H1 (cell line): Measurements from ENCODE around the gene TET2. TPM values are rescaled to one million over a fixed set of nuclear protein-coding genes. Genes with fewer than 3 reads are reported as not detected.

ENCODE experiments used
- CTCF ChIA-PET: fragments of 300-600 bp; sonication (Branson Sonifier 250); formaldehyde crosslinking; loops from one replicate; lab custom pipeline; 2021; ENCODE audit not compliant: partially characterized antibody; lab: Charles Lee
- POLR2A ChIA-PET: fragments of 300-600 bp; sonication (Branson Sonifier 250); formaldehyde crosslinking; loops from one replicate; lab custom pipeline; 2021; ENCODE audit warnings: inconsistent platforms; ENCODE audit not compliant: partially characterized antibody; lab: Charles Lee
- DNase-seq, 2 experiments: peaks; one replicate each; pipeline versions ENCODE4 v3.0.0 to v3.0.0-alpha.2; 2010 to 2022; ENCODE audit warnings: low spot score in 2 of 2, low read depth in 1 of 2, mixed read lengths in 1 of 2
- FAIRE-seq: peaks from 2 replicates; lab custom pipeline; 2011; peaks lifted over from hg19 to GRCh38; lab: Jason Lieb, UNC
- H2AFZ ChIP-seq: 2 replicates; pipeline ENCODE4 v1.8.1; 2012; ENCODE audit warnings: low read length, inconsistent platforms
- H2AK5ac ChIP-seq: 2 replicates; pipeline ENCODE4 v1.6.1; 2013; ENCODE audit warnings: low read depth, low read length
- H2BK120ac ChIP-seq: replicated peaks from 2 replicates; pipeline ENCODE3; 2013; ENCODE audit warnings: low read depth, low read length, inconsistent platforms
- H2BK12ac ChIP-seq: 2 replicates; pipeline ENCODE4 v1.6.1; 2013; ENCODE audit warnings: low read depth, low read length
- H2BK15ac ChIP-seq: 2 replicates; pipeline ENCODE4 v1.6.1; 2013; ENCODE audit warnings: low read length
- H2BK20ac ChIP-seq: 2 replicates; pipeline ENCODE4 v1.6.1; 2013; ENCODE audit warnings: low read length
- H2BK5ac ChIP-seq: 2 replicates; pipeline ENCODE4 v1.6.1; 2013; ENCODE audit warnings: low read depth, low read length
- H3K14ac ChIP-seq: 2 replicates; pipeline ENCODE4 v1.6.1; 2013; ENCODE audit warnings: inconsistent platforms; ENCODE audit not compliant: insufficient read length
- H3K18ac ChIP-seq: 2 replicates; pipeline ENCODE4 v1.6.1; 2013; ENCODE audit warnings: low read length; ENCODE audit errors: extremely low read depth
- H3K23ac ChIP-seq: 2 replicates; pipeline ENCODE4 v1.6.1; 2013; ENCODE audit warnings: inconsistent platforms; ENCODE audit not compliant: insufficient read length
- H3K23me2 ChIP-seq: 2 replicates; pipeline ENCODE4 v1.6.1; 2013; ENCODE audit warnings: low read depth, low read length
- H3K27ac ChIP-seq: 2 replicates; pipeline ENCODE4 v1.6.1; 2011; ENCODE audit warnings: low read depth, low read length, inconsistent platforms
- H3K27me3 ChIP-seq, 4 experiments: replicated peaks in 1 of 4; 1 replicate in 1 of 4; 2 replicates in 3 of 4; pipeline versions ENCODE4 v1.6.1 to v1.8.1; 2011 to 2013; ENCODE audit warnings: low read length in 3 of 4, mild to moderate bottlenecking in 3 of 4, inconsistent platforms in 2 of 4, mixed read lengths in 2 of 4, moderate library complexity in 1 of 4; ENCODE audit not compliant: control insufficient read depth in 3 of 4, insufficient read depth in 3 of 4; ENCODE audit errors: extremely low read depth in 1 of 4
- H3K36me3 ChIP-seq, 4 experiments: 2 replicates each; pipeline versions ENCODE4 v1.6.1 to v1.8.1; 2011 to 2013; ENCODE audit warnings: mild to moderate bottlenecking in 4 of 4, low read length in 3 of 4, moderate library complexity in 2 of 4, control low read depth in 1 of 4, inconsistent platforms in 1 of 4; ENCODE audit not compliant: insufficient read depth in 4 of 4, control insufficient read depth in 2 of 4
- H3K4ac ChIP-seq: replicated peaks from 2 replicates; pipeline ENCODE3; 2013; ENCODE audit warnings: low read length, low read depth, mixed read lengths, inconsistent platforms; ENCODE audit not compliant: insufficient read length
- H3K4me1 ChIP-seq, 4 experiments: replicated peaks in 1 of 4; 1 replicate in 1 of 4; 2 replicates in 3 of 4; pipeline versions ENCODE4 v1.6.1 to v1.8.1; 2011 to 2013; ENCODE audit warnings: low read length in 3 of 4, inconsistent platforms in 2 of 4, mixed read lengths in 1 of 4; ENCODE audit not compliant: insufficient read depth in 4 of 4, control insufficient read depth in 3 of 4
- H3K4me2 ChIP-seq, 2 experiments: 2 replicates each; pipeline versions ENCODE4 v1.6.1 to v1.8.1; 2011 to 2013; ENCODE audit warnings: low read depth in 2 of 2, low read length in 2 of 2, control low read depth in 1 of 2, inconsistent platforms in 1 of 2, mild to moderate bottlenecking in 1 of 2; ENCODE audit not compliant: insufficient read depth in 1 of 2
- H3K4me3 ChIP-seq, 4 experiments: fragments of 200-600, 300-600 bp in 1 of 4; sonication (generic), shearing (Covaris generic), sonication (Bioruptor Twin) in 1 of 4; 2 replicates each; pipeline versions ENCODE4 v1.5.1 to v1.8.1; 2011 to 2016; ENCODE audit warnings: low read length in 4 of 4, low read depth in 3 of 4, control low read depth in 2 of 4, inconsistent platforms in 2 of 4, mild to moderate bottlenecking in 2 of 4, mixed read lengths in 1 of 4, moderate library complexity in 1 of 4; ENCODE audit not compliant: insufficient read depth in 2 of 4; ENCODE audit errors: extremely low read depth in 1 of 4
- H3K56ac ChIP-seq: replicated peaks from 2 replicates; pipeline ENCODE3; 2013; ENCODE audit warnings: low read depth, mild to moderate bottlenecking, mixed read lengths, low read length, inconsistent platforms; ENCODE audit not compliant: insufficient read length
- H3K79me1 ChIP-seq: 2 replicates; pipeline ENCODE4 v1.6.1; 2013; ENCODE audit warnings: low read depth, low read length, control low read depth
- H3K79me2 ChIP-seq, 2 experiments: 2 replicates each; pipeline versions ENCODE4 v1.6.1 to v1.8.1; 2012 to 2013; ENCODE audit warnings: low read length in 2 of 2, mild to moderate bottlenecking in 2 of 2, inconsistent platforms in 1 of 2; ENCODE audit not compliant: insufficient read depth in 2 of 2, control insufficient read depth in 1 of 2
- H3K9ac ChIP-seq, 4 experiments: replicated peaks in 1 of 4; 1 replicate in 1 of 4; 2 replicates in 3 of 4; pipeline versions ENCODE4 v1.6.1 to v1.8.1; 2011 to 2013; ENCODE audit warnings: low read depth in 3 of 4, low read length in 3 of 4, control low read depth in 2 of 4, mild to moderate bottlenecking in 2 of 4, moderate library complexity in 2 of 4, inconsistent platforms in 1 of 4; ENCODE audit errors: extremely low read depth in 1 of 4
- H3K9me3 ChIP-seq, 2 experiments: 2 replicates each; pipeline versions ENCODE4 v1.6.1 to v1.8.1; 2012 to 2013; ENCODE audit warnings: mild to moderate bottlenecking in 2 of 2, moderate library complexity in 2 of 2, control low read depth in 1 of 2, inconsistent platforms in 1 of 2, low read depth in 1 of 2, low read length in 1 of 2, mixed read lengths in 1 of 2; ENCODE audit not compliant: insufficient read depth in 2 of 2
- H4K20me1 ChIP-seq, 2 experiments: replicated peaks in 1 of 2; 2 replicates each; pipeline versions ENCODE3 to v1.8.1; 2011 to 2013; ENCODE audit warnings: inconsistent platforms in 2 of 2, low read length in 2 of 2, mild to moderate bottlenecking in 1 of 2; ENCODE audit not compliant: insufficient read depth in 2 of 2, control insufficient read depth in 1 of 2
- H4K5ac ChIP-seq: 2 replicates; pipeline ENCODE4 v1.6.1; 2013; ENCODE audit warnings: low read length, low read depth, mixed read lengths, inconsistent platforms; ENCODE audit not compliant: insufficient read length
- H4K8ac ChIP-seq: 2 replicates; pipeline ENCODE4 v1.8.0; 2013; ENCODE audit warnings: mild to moderate bottlenecking, moderate library complexity, low read length, inconsistent platforms; ENCODE audit not compliant: insufficient read depth; ENCODE audit errors: extremely low read depth
- H4K91ac ChIP-seq: replicated peaks from 2 replicates; pipeline ENCODE3; 2013; ENCODE audit warnings: low read length, mixed read lengths, inconsistent platforms; ENCODE audit not compliant: insufficient read length
- BCL11A ChIP-seq, 2 experiments: IDR thresholded peaks; one replicate each; pipeline ENCODE4 v1.6.1; 2011; ENCODE audit warnings: low read depth in 2 of 2, low read length in 2 of 2, mild to moderate bottlenecking in 2 of 2
- CREB1 ChIP-seq: IDR thresholded peaks from 2 replicates; pipeline ENCODE4 v1.6.1; 2012; ENCODE audit warnings: inconsistent platforms
- FOSL1 ChIP-seq: IDR thresholded peaks from 2 replicates; pipeline ENCODE4 v1.6.1; 2011; ENCODE audit warnings: mild to moderate bottlenecking, low read depth, low read length, moderate library complexity; ENCODE audit not compliant: insufficient read depth
- GTF2F1 ChIP-seq: IDR thresholded peaks from 2 replicates; pipeline ENCODE4 v1.6.1; 2012; ENCODE audit warnings: low read depth, low read length, improper control_type of control experiment, borderline replicate concordance
- KDM1A ChIP-seq: fragments of 200-600, 300-600 bp; sonication (generic); IDR thresholded peaks from 2 replicates; pipeline ENCODE4 v1.7.1; 2016; ENCODE audit warnings: mild to moderate bottlenecking, low read length, borderline replicate concordance
- NANOG ChIP-seq: IDR thresholded peaks from 2 replicates; pipeline ENCODE4 v1.6.1; 2011; ENCODE audit warnings: low read length, low read depth, mild to moderate bottlenecking, inconsistent platforms; ENCODE audit not compliant: insufficient read depth, poor library complexity, severe bottlenecking
- PHF8 ChIP-seq: fragments of 200-600 bp; sonication (generic); conservative IDR thresholded peaks from 2 replicates; pipeline ENCODE4 v1.7.1; 2012; ENCODE audit warnings: low read depth, mild to moderate bottlenecking, inconsistent platforms, low read length, moderate library complexity
- POU5F1 ChIP-seq: IDR thresholded peaks from 2 replicates; pipeline ENCODE4 v1.6.1; 2011; ENCODE audit warnings: low read depth, mild to moderate bottlenecking, low read length, moderate library complexity
- RBBP5 ChIP-seq: IDR thresholded peaks from 2 replicates; pipeline ENCODE4 v1.7.1; 2012; ENCODE audit warnings: low read depth, mild to moderate bottlenecking, inconsistent platforms, low read length, moderate library complexity, borderline replicate concordance
- RFX5 ChIP-seq: IDR thresholded peaks from 2 replicates; pipeline ENCODE4 v1.6.1; 2011; ENCODE audit warnings: low read depth, low read length, improper control_type of control experiment, borderline replicate concordance
- SP2 ChIP-seq: IDR thresholded peaks from 2 replicates; pipeline ENCODE4 v1.6.1; 2012; ENCODE audit warnings: mild to moderate bottlenecking, low read length, inconsistent platforms
- TCF12 ChIP-seq: IDR thresholded peaks from 2 replicates; pipeline ENCODE4 v1.6.1; 2011; ENCODE audit warnings: low read depth, mild to moderate bottlenecking, low read length
- WGBS, 2 experiments: shearing (Covaris generic) in 1 of 2; methylation state at CpG; one replicate each; pipeline versions ENCODE4 v1.1.6 to v1.1.7; 2013 to 2015; ENCODE audit warnings: low lambda C conversion rate in 2 of 2, mixed read lengths in 2 of 2, inconsistent platforms in 1 of 2, low coverage in 1 of 2, missing lambda C conversion rate in 1 of 2; ENCODE audit not compliant: insufficient replicate concordance in 2 of 2, insufficient coverage in 1 of 2, insufficient read length in 1 of 2; ENCODE audit errors: extremely low coverage in 1 of 2, missing lambda C conversion rate in 1 of 2; 5-methylcytosine and 5-hydroxymethylcytosine counted together
- polyA plus RNA-seq, 7 experiments: library from polyadenylated mRNA; depleted of rRNA in 3 of 7; stranded (reverse) in 5 of 7; unstranded in 2 of 7; fragments of >200 nt in 5 of 7; fragments of 200-250 nt in 2 of 7; gene quantifications; 1 replicate in 5 of 7; 2 replicates in 1 of 7; 4 replicates in 1 of 7; pipeline versions ENCODE4 v1.2.1 to v1.2.3, GENCODE V29; 2011 to 2013; ENCODE audit warnings: missing spikeins in 2 of 7, mixed read lengths in 2 of 7
- total RNA-seq: library from RNA; stranded (reverse); fragmentation: NEBNext Ultra II Directional; extraction: Animal tissue kit (Norgen Biotek cat#: 25700); gene quantifications from 2 replicates; pipeline ENCODE4 v1.2.1, GENCODE V29; 2021
- TF ChIP-seq, protein P1 (sequence below): IDR thresholded peaks from 2 replicates; pipeline ENCODE4 v1.6.1; 2012; ENCODE audit warnings: low read length, inconsistent platforms

The TET2 gene
- total and polyA plus RNA-seq, 2 of the 8 experiments (the other 6 are each of a cell fraction or from before 2014, with no cell fraction given): 1.0 to 2.6 TPM

DNA sequence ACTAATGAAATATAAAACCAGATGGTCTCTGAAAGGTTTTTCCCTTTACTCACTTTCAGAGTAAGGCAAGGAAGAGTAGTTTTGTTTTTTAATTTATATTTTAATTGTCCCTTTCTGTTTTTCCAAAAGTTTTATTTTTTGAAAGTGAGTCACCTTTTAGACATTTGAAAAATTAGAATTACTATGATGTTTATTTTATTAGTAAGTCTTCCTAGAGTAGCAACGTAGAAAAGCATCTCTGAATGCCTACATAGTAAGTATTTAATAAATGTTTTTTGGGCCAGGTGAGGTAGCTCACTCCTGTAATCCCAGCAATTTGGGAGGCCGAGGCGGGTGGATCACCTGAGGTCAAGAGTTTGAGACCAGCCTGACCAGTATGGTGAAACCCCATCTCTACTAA lies 51.1 kb downstream of the TET2 start:
- Histone ChIP-seq H3K79me2 (no peaks in the 10 kb centered on the region), H3K79me1 (no peaks in the 10 kb centered on the region), H3K4me1 (no peaks in the 10 kb centered on the region), H4K8ac (no peak overlapping the region), H2BK120ac (no peak overlapping the region), H2BK15ac (no peak overlapping the region), H3K56ac (no peak overlapping the region), H4K91ac (no peak overlapping the region), H4K5ac (no peak overlapping the region), H2AFZ (no peak overlapping the region), H3K4ac (no peak overlapping the region), H2AK5ac (no peak overlapping the region), H3K4me2 (no peak overlapping the region), H3K4me3 (no peak overlapping the region), H3K36me3 (no peaks in the 10 kb centered on the region), H2BK12ac (no peak overlapping the region), H3K9ac (no peak overlapping the region), H3K27me3 (no peaks in the 10 kb centered on the region), H3K23me2 (no peaks in the 10 kb centered on the region; the same call in 1 of the 2 replicates), H3K9me3 (no peaks in the 10 kb centered on the region), H3K23ac (no peak overlapping the region), H3K14ac (no peak overlapping the region), H4K20me1 (no peaks in the 10 kb centered on the region), H3K18ac (no peak overlapping the region), H2BK20ac (no peak overlapping the region), H2BK5ac (no peak overlapping the region), H3K27ac (no peak overlapping the region)
- DNase-seq (no peak), FAIRE-seq (no peak)
- TF ChIP-seq GTF2F1 (no peak), SP2 (no peak), BCL11A (IDR thresholded peaks at IDR 0.05; ENCODE audit: low read depth in 2 of 2, low read length in 2 of 2) (no peak), CREB1 (no peak), KDM1A (no peak), POU5F1 (no peak), NANOG (no peak), TCF12 (no peak), RBBP5 (no peak), RFX5 (no peak), PHF8 (no peak), FOSL1 (no peak)
- TF ChIP-seq, protein P1, sequence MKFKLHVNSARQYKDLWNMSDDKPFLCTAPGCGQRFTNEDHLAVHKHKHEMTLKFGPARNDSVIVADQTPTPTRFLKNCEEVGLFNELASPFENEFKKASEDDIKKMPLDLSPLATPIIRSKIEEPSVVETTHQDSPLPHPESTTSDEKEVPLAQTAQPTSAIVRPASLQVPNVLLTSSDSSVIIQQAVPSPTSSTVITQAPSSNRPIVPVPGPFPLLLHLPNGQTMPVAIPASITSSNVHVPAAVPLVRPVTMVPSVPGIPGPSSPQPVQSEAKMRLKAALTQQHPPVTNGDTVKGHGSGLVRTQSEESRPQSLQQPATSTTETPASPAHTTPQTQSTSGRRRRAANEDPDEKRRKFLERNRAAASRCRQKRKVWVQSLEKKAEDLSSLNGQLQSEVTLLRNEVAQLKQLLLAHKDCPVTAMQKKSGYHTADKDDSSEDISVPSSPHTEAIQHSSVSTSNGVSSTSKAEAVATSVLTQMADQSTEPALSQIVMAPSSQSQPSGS: no peak
- 91% methylated on average over 3 of the region's 3 CpGs; no CpG with 5 or more reads in 1 of the 2 experiments for WGBS, 2 experiments
- POLR2A ChIA-PET: no interaction called here
- CTCF ChIA-PET: interaction anchor here (0.8 to 2.6 kb wide), 4 partner anchors 8 to 274 kb away, joined by 3 to 12 read pairs (median 4); no protein-coding TSS in a partner anchor
